Kasumi-1 (cell line): Measurements from ENCODE around the gene CYB561D2.
A peak's percentile ranks its signal among the peaks of the same experiment; 100 is the strongest.

Source experiments
- DNase-seq, 2 experiments: peaks; one replicate each; lab custom pipeline; 2025; lab: John Stamatoyannopoulos, UW

The CYB561D2 gene

DNA sequence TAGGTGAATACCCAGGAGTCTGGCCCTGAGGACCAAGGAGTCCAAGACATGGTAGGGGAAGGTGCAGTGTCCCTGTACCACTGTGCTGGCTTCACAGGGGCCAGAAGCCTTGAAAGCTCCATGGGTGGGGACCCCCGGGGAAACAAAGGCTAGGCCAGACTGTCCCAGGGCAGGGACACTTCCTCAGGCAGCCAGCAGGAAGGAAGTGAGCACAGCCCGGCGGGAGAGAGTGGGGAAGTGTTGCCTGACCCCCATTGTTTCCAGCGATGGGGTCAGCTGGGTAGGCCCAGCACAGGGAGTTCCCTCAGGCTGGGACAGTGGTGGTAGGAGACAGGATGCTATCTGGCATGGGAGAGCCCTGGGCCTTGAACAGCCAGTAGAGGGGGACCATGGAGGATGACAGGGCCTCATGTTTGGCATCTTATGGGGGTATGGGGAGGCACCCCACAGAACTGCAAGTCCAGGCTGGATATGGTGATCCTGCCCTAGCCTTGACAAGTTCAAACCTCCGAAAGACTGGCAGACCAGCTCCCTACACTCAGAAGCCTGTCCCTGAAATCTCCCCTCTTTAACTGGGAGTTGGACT lies 27.0 kb upstream of the CYB561D2 start:
- DNase-seq, result no peak

DNA sequence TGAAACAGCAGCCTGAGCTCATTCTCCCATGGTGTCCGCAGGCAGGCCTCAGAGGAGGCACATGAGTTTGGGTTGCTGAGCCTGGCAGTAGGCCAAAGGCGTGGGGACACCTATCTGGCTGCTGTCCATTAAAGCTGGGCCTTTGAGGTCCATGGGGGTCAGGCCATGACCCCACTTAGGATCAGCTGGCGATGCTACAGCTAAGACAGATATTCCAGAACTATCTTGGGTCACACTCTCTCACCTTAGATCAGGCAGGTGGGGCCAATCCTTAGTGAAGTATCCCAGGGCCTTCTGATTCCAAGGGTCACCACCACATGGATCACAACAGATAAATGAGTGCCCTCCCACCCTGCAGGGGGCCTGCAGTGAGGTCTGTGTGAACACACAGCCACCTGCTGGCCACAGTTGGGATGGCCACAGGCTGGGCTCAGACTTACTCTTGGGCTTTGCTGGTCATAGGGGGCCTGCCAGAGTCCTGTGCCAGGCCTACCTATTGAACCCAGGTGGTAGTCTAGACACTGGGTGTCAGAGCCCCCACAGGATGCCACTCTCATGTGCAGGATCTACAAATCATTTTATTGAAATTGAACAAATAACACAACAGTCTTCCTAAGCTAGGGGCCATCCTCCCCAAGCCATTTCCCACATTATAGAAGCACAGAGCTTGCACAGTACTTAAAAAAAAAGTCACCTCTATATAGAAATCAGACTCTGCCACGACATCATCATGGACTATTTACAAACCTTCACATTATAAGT lies 26.1 kb upstream of the CYB561D2 start:
- peak; percentile 48 to 78 for DNase-seq

DNA sequence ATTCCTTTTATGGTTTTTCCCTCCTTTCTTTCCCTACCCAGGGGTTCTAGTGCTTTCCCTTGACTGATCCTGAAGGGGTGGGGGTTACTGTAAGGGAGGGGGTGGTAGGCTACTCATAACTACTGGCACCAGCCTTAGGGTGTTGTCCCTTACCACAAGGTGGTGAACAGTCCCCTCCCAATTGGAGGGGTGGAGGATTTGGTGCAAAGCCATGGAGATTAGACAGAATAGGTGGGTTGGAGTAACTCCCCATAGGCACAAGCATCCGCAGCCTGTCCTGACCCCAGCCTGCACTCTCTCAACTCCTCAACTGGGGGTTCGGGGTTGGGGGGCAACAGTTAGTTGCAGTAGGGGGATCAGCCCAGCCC lies 25.6 kb upstream of the CYB561D2 start:
- no peak for DNase-seq

DNA sequence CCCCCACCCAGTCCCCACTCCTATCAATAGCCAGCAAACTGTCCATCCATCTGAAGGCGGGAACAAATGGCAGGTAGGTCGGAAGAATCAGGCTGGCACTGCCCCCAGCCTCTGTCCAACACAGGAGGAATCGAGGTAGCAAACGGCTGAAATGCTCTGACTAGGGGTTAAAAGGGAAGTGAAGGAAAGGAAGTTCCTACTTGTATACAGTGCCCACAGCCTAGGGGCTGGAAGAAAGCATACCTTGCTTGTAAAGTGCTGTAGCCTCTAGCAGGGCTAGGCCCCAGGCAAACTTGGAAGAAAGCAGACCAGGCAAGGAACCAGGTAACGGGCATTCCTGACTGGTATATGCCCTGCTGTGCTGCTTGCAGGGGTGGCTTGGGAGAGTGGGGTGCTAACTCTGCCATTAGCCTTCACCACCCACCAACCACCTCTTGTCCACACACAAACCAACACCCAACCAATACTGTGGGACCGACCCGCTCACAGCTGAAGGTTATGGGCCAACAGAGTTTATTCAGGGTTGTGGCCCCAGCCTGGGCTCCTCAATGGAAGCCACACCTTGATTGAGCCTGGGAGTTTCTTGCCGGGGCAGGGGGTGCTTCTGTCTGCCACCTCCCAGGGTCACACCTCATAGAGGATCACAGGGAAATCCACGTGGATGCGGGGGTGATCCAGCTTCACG lies 25.0 kb upstream of the CYB561D2 start:
- DNase-seq, result peak in 1 of 2 experiments; percentile 19

DNA sequence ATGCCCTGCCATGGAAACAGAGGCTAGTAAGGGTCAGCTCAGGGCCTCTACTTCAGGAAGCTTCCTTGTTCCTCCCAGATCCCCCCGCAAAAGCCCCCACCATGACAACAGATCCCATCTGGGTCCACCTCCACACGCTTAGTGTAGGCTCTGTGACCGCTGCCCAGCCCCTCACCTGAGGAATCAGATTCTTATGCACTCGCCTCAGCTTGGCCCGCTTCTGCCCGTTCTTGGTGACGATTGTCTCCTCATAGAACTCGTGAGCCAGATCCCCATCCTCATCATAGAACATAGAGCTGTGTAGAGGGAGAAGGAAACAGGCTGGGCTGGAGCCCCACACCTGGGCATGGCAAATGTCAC lies 24.5 kb upstream of the CYB561D2 start:
- DNase-seq, result no peak

DNA sequence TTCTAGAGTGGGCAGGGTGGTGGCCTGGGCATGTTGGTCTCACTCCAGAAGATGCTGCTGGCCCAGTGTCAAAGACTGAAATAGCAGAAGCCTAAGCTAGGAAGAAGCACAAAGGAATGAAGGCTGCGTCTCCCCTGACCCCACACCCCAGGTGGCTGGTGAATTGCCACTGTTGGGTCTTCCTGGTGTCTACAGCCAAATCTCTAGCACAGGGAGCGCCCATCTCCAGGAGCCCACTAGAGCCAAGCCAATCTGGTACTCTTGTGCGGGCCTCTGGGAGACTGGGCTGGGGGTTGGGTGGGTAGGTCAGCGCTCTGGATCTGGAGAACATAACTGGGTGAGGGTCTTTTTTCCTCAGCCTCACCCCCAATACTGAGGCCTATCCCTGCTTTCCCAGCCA lies 23.5 kb upstream of the CYB561D2 start:
- no peak for DNase-seq

DNA sequence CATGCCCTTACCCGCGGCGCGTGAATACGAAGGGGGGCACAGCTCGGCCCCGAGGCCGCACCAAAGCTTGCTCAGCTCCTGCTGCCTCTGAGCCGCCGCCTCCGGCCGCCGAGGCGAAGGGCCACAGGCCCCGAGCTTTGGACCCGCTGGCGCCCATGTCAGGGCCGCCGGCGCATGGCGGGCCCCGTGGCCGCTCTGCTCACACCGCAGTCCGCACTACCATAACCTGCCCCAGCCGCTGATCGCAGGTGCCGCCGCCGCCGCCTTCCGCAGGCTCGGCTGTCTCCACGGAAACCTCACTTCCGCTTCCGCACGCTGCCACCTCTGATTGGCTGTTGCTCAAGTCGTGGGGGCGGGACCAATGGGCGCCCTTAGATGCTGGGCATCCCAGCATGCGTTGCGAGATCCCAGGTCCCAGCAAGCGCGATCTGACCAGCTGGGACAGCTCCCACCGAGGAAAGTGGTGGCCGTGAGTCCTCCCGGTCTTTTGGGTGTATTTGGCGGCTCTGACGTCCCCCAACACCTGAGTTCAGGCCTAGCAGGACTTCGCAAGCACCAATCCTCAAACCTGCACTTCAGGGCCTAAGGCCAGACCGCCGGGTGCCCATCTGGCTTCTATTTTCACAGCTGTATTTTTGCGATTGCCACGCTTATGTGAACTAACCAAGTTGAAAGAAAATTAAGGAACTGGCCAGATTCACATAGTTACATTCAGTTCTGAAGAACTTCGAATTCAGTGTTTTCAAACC lies 22.5 kb upstream of the CYB561D2 start, which contains the start of gene TUSC2:
Gene TUSC2 (minus strand): TSS at position 281 of the 749 bp plus-strand sequence. CDS start 124 bp downstream, at position 157.
- peak; percentile 94 for DNase-seq

DNA sequence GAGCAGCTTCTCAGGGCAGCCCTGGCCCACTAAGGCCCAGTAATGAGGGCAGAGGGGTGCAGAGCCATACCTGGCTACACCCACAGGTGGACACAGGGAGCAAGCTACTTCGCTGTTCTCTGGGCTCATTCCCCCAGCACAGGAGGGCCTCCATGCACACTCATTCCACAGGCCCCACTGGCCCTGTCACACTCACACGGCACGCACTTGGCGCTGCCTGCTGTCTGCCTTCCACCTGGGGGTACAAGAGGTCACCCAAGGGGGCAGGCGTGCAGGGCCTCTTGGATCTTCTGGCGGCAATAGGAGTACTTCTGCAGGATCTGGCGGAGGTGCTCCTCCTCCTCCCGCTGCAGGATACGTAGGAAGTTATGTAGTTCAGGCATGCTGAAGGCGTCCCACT lies 20.3 kb upstream of the CYB561D2 start:
- DNase-seq, result no peak

DNA sequence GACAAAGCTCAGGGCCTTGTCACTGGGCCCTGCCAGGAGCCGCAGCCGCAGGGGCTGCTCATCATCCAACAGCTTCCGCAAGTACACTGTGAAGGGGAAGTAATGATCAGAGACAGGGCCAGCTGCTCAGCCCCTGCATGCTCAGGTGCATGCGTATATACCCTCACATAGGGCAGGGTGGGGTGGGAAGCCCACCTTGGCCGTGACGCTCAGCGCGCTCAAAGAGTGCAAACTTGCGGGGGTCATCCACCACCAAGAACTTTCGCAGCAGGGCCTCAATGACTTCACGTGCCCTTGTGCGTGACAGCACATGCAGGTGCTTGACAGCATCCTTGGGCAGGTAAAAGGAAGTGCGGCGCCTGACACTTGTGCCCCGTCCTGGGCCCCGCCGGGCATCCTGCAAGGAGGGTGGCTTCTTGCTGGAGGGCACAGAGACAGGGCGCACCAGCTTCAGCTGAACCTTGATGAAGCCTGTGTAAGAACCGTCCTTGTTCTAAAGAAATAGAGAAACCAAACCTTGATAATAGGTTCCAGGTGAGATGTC lies 19.2 kb upstream of the CYB561D2 start:
- DNase-seq, result no peak

DNA sequence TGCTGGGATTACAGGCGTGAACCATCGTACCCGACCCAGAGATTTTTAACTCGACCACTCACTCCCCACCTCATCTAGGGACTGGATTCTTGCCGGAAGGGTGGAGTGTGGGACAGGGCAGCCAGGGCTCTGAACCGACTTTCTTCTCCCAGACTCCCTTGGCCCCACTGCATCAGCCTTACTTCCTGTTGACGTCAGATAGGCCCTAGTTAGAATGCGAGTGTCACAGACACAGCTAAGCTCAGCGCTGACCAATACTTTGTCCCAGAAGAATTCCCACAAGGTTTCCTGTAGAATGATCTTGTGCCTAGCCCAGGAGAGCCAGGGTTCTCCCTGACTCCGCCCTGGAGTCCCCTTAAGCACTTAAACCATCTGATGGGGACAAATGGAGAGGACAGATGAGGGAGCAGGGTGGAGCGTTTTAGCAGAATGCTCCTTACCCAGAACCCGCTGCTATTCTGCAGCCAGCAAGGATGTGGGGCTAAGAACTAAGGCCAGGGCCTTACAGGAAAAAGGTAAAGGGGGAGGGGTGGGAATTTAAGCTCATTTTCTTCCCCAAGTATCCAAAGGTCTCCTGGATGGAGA lies 16.8 kb upstream of the CYB561D2 start:
- no peak for DNase-seq

DNA sequence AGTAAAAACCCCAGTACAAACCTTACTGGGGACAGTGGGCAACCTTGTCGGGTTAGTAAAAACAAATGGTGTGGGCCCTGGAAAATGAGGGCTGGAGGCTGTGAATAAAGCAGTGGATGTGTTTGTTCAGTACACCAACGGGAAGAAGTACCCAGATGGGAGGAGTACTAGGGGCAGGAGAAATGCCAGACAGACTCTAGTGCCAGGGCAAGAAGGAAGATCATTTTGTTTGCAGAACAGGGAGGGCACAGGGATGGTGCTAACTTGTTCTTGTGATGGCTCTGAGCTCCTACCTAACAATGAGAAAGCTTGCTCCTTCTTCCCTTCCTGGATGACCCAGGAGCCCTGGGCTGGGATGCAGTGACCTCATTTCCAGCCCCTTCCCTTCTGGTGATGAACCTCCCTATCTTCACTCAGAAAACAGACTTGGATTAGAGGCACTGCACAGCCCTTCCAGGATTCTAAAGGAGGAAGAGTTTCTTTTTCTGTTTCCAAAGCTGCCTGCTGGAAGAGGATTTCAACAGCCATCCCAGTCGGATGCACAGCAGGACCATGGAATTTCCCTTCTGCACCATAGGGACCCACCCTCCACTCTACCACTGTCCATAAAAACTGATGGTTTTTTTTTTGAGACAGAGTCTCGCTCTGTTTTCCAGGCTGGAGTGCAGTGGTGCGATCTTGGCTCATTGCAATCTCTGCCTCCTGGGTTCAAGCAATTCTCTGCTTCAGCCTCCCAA lies 16.2 kb upstream of the CYB561D2 start:
- no peak for DNase-seq

DNA sequence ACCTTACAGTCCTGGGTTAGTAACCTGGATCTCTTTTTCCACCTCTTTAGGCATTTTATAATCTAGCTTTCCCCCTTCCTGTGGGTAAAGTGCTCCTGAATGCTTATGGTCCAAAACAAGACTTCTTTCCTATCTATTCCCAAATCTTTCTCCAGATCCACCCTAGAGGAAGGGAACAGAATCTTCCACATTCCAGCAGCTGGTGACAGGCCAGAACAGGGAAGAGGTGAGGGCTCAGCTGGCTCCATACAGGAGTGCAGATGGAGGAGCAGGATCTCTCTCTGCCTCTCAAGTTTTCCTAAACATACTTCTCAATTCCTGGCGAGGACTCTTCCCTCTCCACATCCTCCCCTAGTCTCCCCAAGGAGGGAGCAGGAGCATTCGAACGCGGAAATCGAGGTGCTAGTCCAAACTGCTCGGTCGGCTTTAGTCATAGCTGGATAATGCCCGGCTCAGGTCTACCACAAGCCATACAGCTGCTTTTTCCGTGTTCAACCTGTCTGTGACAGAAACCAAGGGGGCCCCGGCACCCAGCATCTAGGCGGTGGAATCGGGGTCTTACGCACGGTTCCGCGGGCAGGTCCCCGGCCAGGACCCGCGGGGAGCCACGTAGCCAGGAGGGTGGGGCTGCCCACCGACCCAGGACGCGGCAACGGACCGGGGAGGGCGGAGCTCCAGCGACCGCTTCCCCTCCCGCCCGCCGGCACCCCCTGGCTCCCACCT lies 14.0 kb upstream of the CYB561D2 start:
- DNase-seq, result no peak

DNA sequence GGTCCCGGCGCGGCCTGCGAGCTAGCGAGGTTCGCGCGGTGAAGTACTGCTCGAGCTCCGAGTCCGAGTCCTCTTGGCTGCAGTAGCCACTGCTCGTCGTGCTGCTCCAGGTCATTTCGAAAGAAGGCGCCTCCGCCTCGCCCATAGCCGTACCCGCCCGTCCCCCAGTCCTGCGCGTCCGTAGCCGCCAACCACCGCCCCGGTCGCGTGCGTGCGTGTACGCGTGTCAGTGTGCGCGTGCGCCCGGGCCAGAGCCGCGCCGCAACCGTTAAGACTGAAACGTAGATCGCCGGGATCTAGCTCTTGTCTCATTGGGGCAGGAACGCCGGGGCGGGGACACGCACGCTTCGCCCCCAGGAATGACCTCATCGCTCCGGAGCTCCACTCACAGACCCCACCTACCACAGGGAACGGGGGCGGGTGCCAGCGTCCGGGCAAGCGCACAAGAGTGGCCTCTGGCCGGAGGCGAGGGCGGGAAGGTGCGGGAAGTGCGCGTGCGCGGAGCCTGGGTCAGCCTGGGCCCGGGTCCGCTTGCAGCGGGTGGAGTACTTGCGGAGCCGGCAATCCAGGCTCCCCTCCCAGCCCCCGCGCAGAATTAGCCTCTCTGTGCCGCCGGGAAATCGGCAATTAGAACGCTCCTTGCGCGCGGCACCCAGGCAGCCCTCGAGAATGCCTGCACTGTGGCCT lies 13.3 kb upstream of the CYB561D2 start:
- DNase-seq, result peak; percentile 98 to 99

DNA sequence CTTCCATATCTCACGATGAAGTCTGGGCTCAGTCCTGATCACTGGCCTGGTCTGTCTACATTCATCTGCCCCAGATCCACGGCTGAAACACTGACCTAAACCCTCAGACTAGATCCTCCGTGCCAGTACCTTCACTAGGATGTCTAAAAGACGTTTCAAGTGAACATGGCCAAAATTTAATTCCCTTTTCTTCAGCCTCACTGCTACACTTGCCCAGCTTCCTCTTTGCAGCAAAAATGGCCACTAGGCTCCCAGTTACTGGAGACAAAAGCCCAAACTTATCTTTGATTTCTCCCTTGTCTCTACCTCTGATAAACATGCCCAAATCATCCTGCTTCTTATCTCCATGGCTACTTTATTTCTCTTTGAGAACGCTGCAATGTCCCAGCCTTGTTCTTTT lies 11.7 kb upstream of the CYB561D2 start:
- peak; percentile 53 to 67 for DNase-seq

DNA sequence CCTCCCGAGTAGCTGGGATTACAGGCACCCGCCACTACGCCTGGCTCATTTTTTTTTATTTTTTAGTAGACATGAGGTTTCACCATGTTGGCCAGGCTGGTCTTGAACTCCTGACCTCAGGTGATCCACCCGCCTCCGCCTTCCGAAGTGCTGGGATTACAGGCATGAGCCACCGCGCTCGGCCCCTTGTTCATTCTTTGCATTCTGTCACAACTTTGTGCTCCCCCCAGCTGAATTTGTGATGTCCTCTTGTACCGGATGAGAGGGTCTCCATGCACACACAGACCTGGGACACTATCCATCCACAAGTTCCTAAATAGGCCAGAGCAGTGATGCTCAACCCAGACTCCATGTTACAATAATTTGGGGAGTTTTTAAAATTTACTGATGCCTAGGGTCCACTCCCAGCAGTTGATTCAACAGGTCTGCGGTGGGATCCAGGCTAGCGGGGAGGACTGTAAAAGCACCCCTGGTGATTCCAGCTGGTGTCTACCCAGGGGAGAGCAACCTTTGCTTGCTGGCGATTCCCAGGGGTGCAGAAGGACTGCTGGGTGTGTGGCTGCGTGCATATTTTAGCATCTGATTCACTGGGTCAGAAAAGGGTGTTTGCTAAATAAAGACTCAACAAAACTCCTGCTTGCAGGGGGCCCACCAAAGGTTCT lies 11.0 kb upstream of the CYB561D2 start:
- DNase-seq, result no peak

DNA sequence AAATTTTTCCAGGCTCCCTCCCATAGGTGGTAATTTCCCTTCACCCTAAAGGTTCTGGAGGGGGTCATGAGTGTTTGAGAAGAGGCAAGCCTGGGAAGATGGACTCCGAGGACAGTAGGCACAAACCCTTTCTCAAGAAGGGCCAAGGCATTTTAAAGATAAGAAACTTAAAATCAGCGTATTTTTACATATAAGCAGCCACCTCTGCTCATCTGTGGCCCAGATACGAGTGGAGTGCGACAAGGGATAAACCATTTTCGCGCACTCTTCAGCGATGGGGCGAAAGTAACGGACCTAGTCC lies 10.6 kb upstream of the CYB561D2 start:
- no peak for DNase-seq

DNA sequence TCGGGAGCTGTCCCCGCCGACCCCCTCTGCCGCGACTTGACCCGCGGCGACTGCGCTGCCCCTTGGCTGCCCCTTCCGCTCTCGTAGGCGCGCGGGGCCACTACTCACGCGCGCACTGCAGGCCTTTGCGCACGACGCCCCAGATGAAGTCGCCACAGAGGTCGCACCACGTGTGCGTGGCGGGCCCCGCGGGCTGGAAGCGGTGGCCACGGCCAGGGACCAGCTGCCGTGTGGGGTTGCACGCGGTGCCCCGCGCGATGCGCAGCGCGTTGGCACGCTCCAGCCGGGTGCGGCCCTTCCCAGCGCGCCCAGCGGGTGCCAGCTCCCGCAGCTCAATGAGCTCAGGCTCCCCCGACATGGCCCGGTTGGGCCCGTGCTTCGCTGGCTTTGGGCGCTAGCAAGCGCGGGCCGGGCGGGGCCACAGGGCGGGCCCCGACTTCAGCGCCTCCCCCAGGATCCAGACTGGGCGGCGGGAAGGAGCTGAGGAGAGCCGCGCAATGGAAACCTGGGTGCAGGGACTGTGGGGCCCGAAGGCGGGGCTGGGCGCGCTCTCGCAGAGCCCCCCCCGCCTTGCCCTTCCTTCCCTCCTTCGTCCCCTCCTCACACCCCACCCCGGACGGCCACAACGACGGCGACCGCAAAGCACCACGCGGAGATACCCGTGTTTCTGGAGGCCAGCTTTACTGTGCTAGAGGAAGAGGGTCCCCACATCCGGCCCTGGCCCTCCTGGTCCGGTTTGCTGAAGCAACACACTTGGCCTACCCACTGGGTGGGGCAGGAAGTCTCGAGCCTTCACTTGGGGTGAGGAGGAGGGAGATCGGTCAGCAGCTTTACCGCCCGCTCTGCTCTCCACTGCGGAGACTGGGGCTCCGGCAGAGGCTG lies 10.0 kb upstream of the CYB561D2 start, which contains the start of gene RASSF1:
Gene RASSF1 (minus strand): TSS at position 389 of the 882 bp plus-strand sequence. CDS start 31 bp downstream, at position 358.
- peak; percentile 64 to 93 for DNase-seq

DNA sequence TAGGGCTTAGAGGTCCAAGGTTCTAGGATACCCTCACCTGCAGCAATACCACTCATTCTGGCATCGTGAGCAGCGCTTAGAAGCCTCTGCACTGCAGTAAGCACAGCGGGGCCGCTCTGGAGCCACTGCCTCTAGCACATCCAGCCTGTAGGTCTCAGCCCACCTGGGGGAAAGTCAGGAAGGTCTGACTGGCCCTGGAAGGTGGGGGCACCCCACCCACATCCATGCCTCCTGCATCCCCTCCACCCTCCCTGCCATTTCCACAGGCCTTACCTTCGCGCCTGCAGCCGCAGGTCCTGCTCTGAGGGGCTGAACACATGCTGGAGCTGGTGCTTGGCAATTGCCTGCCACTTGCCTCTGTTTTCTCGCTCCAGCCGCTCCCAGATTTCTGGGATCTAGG lies 9.1 kb upstream of the CYB561D2 start:
- no peak for DNase-seq
